AG09319 (cell line): Measurements from ENCODE around the gene CAMK2B.

ENCODE experiments used
- DNase-seq: peaks from one replicate; pipeline ENCODE4 v3.0.0-alpha.2; 2010; ENCODE audit warnings: low read depth; ENCODE audit errors: extremely low read depth
- TF ChIP-seq, protein P1 (sequence below): IDR thresholded peaks from 2 replicates; pipeline ENCODE4 v1.5.1; 2011; ENCODE audit warnings: low read depth, mild to moderate bottlenecking, inconsistent platforms, low read length, moderate library complexity

Gene CAMK2B

GRCh38 chr7:44216521-44217222 is 108.7 kb downstream of the CAMK2B start:
- no peak for DNase-seq
- TF ChIP-seq, protein P1, sequence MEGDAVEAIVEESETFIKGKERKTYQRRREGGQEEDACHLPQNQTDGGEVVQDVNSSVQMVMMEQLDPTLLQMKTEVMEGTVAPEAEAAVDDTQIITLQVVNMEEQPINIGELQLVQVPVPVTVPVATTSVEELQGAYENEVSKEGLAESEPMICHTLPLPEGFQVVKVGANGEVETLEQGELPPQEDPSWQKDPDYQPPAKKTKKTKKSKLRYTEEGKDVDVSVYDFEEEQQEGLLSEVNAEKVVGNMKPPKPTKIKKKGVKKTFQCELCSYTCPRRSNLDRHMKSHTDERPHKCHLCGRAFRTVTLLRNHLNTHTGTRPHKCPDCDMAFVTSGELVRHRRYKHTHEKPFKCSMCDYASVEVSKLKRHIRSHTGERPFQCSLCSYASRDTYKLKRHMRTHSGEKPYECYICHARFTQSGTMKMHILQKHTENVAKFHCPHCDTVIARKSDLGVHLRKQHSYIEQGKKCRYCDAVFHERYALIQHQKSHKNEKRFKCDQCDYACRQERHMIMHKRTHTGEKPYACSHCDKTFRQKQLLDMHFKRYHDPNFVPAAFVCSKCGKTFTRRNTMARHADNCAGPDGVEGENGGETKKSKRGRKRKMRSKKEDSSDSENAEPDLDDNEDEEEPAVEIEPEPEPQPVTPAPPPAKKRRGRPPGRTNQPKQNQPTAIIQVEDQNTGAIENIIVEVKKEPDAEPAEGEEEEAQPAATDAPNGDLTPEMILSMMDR = no peak

GRCh38 chr7:44216019-44216418 is 109.4 kb downstream of the CAMK2B start:
- TF ChIP-seq, protein P1 = no peak
- no peak for DNase-seq

- DNase-seq = no peak
- TF ChIP-seq, protein P1 = no peak
Observed at GRCh38 chr7:44215531-44215930, 109.9 kb downstream of the CAMK2B start.

DNA sequence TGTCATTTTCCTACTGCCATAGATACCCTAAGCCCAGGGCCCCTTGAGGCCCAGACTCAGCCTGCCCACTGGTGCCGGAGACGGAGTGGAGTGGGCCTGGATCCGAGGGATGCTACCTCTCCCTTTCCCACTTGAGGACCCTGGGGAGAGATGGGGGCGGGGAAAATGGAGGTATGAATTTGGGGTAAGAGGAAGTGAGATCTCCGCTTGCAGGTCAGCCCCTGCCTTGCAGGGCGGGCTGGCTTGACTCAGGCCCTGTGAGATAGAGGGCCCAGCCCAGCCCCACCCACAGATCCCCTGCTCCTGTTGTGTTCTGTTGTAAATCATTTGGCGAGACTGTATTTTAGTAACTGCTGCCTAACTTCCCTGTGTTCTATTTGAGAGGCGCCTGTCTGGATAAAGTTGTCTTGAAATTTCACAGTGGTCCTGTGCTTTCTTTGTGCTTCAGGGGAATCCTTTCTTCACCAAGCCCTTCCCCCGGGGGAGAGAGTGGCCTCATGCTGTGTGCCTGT is 111.5 kb downstream of the CAMK2B start:
- no peak for DNase-seq

GRCh38 chr7:44213206-44213876 is 112.1 kb downstream of the CAMK2B start:
- DNase-seq = no peak
- TF ChIP-seq, protein P1 = no peak

More for the DNA sequence above, 111.5 kb downstream of the CAMK2B start:
- TF ChIP-seq, protein P1 = no peak

DNA sequence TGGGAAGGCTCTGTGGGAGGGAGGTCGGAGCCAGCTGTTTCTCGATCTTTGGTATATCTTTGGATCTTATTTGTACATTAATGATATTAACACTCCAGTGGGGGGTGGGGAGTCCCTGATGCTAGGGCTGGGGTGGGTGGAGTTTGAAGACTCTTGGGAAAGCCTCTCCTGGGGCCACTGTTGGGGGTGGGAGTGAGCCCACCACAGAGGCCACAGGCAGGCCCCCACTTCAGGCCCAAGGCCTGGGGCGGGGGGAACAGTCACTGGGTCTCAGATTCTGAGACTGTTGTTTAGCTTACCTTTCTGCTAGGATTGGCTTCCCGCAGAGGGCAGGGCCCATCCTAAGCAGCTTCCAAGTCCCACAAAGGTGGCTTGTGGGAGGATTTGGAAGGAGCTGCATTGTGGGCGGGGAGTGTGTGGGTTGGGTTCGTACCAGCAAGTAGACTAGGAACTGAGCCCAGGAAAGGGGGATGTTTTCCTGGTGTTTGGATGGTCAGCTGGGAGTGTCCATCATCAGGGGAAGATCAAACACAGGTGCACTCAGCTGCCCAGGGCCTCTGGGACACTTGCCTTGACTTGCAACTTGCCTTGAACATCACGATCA is 112.7 kb downstream of the CAMK2B start:
- DNase-seq = no peak
- TF ChIP-seq, protein P1 = no peak

- TF ChIP-seq, protein P1 = no peak
- no peak for DNase-seq
Observed at GRCh38 chr7:44212018-44212417, 113.4 kb downstream of the CAMK2B start.
